ENCODE results near the gene DDTL.
A peak's percentile ranks its signal among the peaks of the same experiment; 100 is the strongest.
"Not testable (repeated sequence)": the region's sequence is repeated elsewhere in the genome, so short reads cannot be mapped to it uniquely, and the experiment has no call there.

DDTL gene

GRCh38 chr22:23970816-23971486 lies 4.3 kb downstream of the DDTL start:
- DNase-seq (ENCODE audit: low spot score) (no peak), ATAC-seq (ENCODE audit: low read depth) (no peak)
- Histone ChIP-seq H3K9me3 (ENCODE audit: severe bottlenecking) (no peaks in the 10 kb centered on the region), H3K4me1 (ENCODE audit: insufficient read depth, poor library complexity, severe bottlenecking) (no peaks in the 10 kb centered on the region), H3K27me3 (ENCODE audit: insufficient read depth, poor library complexity, severe bottlenecking) (no peaks in the 10 kb centered on the region), H3K4me3 (ENCODE audit: severe bottlenecking) (no peak overlapping the region), H3K36me3 (ENCODE audit: low read depth) (peaks cover 27% of the 10 kb centered on the region), H3K27ac (ENCODE audit: poor library complexity, severe bottlenecking) (no peak overlapping the region)
- no peak for TF ChIP-seq CTCF (IDR thresholded peaks at IDR 0.05; ENCODE audit: poor library complexity, severe bottlenecking)

GRCh38 chr22:23971927-23972326 lies 5.2 kb downstream of the DDTL start:
- H3K4me3 ChIP-seq (ENCODE audit: severe bottlenecking); H3K27me3 ChIP-seq (ENCODE audit: insufficient read depth, poor library complexity, severe bottlenecking); H3K4me1 ChIP-seq (ENCODE audit: insufficient read depth, poor library complexity, severe bottlenecking); H3K9me3 ChIP-seq (ENCODE audit: severe bottlenecking); H3K27ac ChIP-seq (ENCODE audit: poor library complexity, severe bottlenecking); ATAC-seq (ENCODE audit: low read depth); DNase-seq (ENCODE audit: low spot score): not testable (repeated sequence)
- peaks cover 27% of the 10 kb centered on the region for H3K36me3 ChIP-seq (ENCODE audit: low read depth)

- peak; percentile 89 for ATAC-seq (ENCODE audit: low read depth)
- H3K4me3 ChIP-seq (ENCODE audit: severe bottlenecking); H3K27ac ChIP-seq (ENCODE audit: poor library complexity, severe bottlenecking); DNase-seq (ENCODE audit: low spot score); H3K27me3 ChIP-seq (ENCODE audit: insufficient read depth, poor library complexity, severe bottlenecking); H3K9me3 ChIP-seq (ENCODE audit: severe bottlenecking); H3K4me1 ChIP-seq (ENCODE audit: insufficient read depth, poor library complexity, severe bottlenecking): not testable (repeated sequence)
- H3K36me3 ChIP-seq (ENCODE audit: low read depth): peaks cover 24% of the 10 kb centered on the region
Observed at GRCh38 chr22:23974345-23974744, 7.7 kb downstream of the DDTL start, which contains the start of gene DDT. Gene DDT, minus strand, starts transcription at chr22:23974441. Its CDS starts 27 bp downstream, at chr22:23974414.

GRCh38 chr22:23974836-23975352 lies 8.2 kb downstream of the DDTL start:
- not testable (repeated sequence) for DNase-seq (ENCODE audit: low spot score); H3K4me3 ChIP-seq (ENCODE audit: severe bottlenecking); H3K27ac ChIP-seq (ENCODE audit: poor library complexity, severe bottlenecking); H3K4me1 ChIP-seq (ENCODE audit: insufficient read depth, poor library complexity, severe bottlenecking); H3K9me3 ChIP-seq (ENCODE audit: severe bottlenecking); H3K27me3 ChIP-seq (ENCODE audit: insufficient read depth, poor library complexity, severe bottlenecking)
- peak; percentile 52 for ATAC-seq (ENCODE audit: low read depth)
- H3K36me3 ChIP-seq (ENCODE audit: low read depth): peaks cover 21% of the 10 kb centered on the region

- H3K9me3 ChIP-seq (ENCODE audit: severe bottlenecking); ATAC-seq (ENCODE audit: low read depth); H3K27me3 ChIP-seq (ENCODE audit: insufficient read depth, poor library complexity, severe bottlenecking); H3K4me3 ChIP-seq (ENCODE audit: severe bottlenecking); H3K27ac ChIP-seq (ENCODE audit: poor library complexity, severe bottlenecking); DNase-seq (ENCODE audit: low spot score); H3K36me3 ChIP-seq (ENCODE audit: low read depth); H3K4me1 ChIP-seq (ENCODE audit: insufficient read depth, poor library complexity, severe bottlenecking): not testable (repeated sequence)
Observed at GRCh38 chr22:23977304-23977703, 10.6 kb downstream of the DDTL start.

GRCh38 chr22:23979557-23980240 lies 13.0 kb downstream of the DDTL start, which contains the start of gene GSTT2:
Gene GSTT2, plus strand, starts transcription at chr22:23980134.
- H3K4me1 ChIP-seq (ENCODE audit: insufficient read depth, poor library complexity, severe bottlenecking); DNase-seq (ENCODE audit: low spot score); H3K36me3 ChIP-seq (ENCODE audit: low read depth); H3K27me3 ChIP-seq (ENCODE audit: insufficient read depth, poor library complexity, severe bottlenecking); H3K27ac ChIP-seq (ENCODE audit: poor library complexity, severe bottlenecking); H3K9me3 ChIP-seq (ENCODE audit: severe bottlenecking); H3K4me3 ChIP-seq (ENCODE audit: severe bottlenecking): not testable (repeated sequence)
- ATAC-seq (ENCODE audit: low read depth): peak; percentile 88

GRCh38 chr22:23980567-23980966 lies 13.9 kb downstream of the DDTL start:
- DNase-seq (ENCODE audit: low spot score): not testable (repeated sequence)

More at GRCh38 chr22:23980567-23980966, 13.9 kb downstream of the DDTL start:
- H3K27me3 ChIP-seq (ENCODE audit: insufficient read depth, poor library complexity, severe bottlenecking); H3K9me3 ChIP-seq (ENCODE audit: severe bottlenecking); ATAC-seq (ENCODE audit: low read depth); H3K36me3 ChIP-seq (ENCODE audit: low read depth); H3K27ac ChIP-seq (ENCODE audit: poor library complexity, severe bottlenecking); H3K4me1 ChIP-seq (ENCODE audit: insufficient read depth, poor library complexity, severe bottlenecking); H3K4me3 ChIP-seq (ENCODE audit: severe bottlenecking): not testable (repeated sequence)

Measured in RWPE2 (cell line).